HuH-7.5 (cell line): ENCODE results near the gene HIP1.
"Not testable (repeated sequence)": the region's sequence is repeated elsewhere in the genome, so short reads cannot be mapped to it uniquely, and the experiment has no call there.

ENCODE experiments used
- DNase-seq: peaks from one replicate; pipeline ENCODE4 v3.0.0; 2011; ENCODE audit warnings: low spot score

HIP1 gene

GRCh38 chr7:75509033-75509432 is 229.7 kb downstream of the HIP1 start:
- not testable (repeated sequence) for DNase-seq

GRCh38 chr7:75492020-75492419 is 246.7 kb downstream of the HIP1 start, which contains the start of gene SPDYE5:
Gene SPDYE5 (plus strand): TSS chr7:75492320. CDS start chr7:75494048, 1,728 bp downstream.
- DNase-seq, result not testable (repeated sequence)

- DNase-seq, result peak; percentile 57
Observed at GRCh38 chr7:75485979-75486643, 252.6 kb downstream of the HIP1 start, which contains the start of gene POM121C. Gene POM121C (minus strand): TSS chr7:75486299. CDS start chr7:75441496, 44,803 bp downstream.

DNA sequence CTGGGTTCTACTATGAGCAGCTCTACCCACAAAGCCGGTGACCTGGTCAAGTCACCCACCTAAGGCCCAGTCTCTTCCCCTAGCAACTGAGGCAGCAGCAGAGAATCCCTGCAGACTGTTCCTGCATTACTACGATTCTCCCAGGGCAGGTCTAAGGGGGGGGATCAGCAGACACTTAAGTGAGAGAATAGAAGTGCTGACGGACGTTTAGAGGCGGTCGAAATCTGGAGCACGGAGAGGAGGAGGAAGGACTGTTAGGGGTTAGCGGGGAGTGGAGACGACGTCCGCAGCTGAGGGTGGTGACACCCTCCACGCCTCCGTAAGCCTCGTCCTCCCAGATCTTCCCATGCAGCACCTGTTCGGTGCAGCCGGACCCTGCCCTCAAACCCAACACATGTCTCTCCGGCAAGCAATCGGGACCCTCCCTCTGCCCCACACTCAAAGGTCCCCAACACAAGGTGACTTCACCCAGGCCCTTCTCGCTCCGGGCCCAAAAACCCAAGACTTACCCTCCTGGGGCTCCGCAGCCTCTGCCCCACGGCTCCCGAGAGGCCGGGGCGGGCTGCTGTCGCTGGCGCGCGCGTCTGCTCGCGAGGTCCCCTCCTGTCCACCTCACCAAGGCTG is 253.3 kb downstream of the HIP1 start:
- not testable (repeated sequence) for DNase-seq
